Inferior parietal cortex (tissue), 1 donor: ENCODE results near the gene OGFR.

ENCODE experiments used
- DNase-seq: peaks from one replicate; pipeline ENCODE4 v3.0.0-alpha.2; 2016; ENCODE audit errors: extremely low spot score

Gene OGFR

GRCh38 chr20:62804627-62805154 is at the start of gene OGFR:
Gene OGFR, plus strand, starts transcription at chr20:62804835. Its CDS starts 25 bp downstream, at chr20:62804860.
- DNase-seq: no peak

- DNase-seq: no peak
Observed at GRCh38 chr20:62754991-62755356, 49.7 kb upstream of the OGFR start.

GRCh38 chr20:62755817-62756724 is 48.6 kb upstream of the OGFR start:
- DNase-seq: no peak

GRCh38 chr20:62758226-62758912 is 46.3 kb upstream of the OGFR start:
- DNase-seq: no peak

GRCh38 chr20:62759981-62760431 is 44.6 kb upstream of the OGFR start:
- no peak for DNase-seq

GRCh38 chr20:62760471-62760855 is 44.2 kb upstream of the OGFR start:
- no peak for DNase-seq

GRCh38 chr20:62760856-62761758 is 43.5 kb upstream of the OGFR start:
- DNase-seq: no peak

GRCh38 chr20:62761759-62762131 is 42.9 kb upstream of the OGFR start:
- no peak for DNase-seq

- no peak for DNase-seq
Observed at GRCh38 chr20:62762376-62762775, 42.3 kb upstream of the OGFR start.

GRCh38 chr20:62762801-62763368 is 41.8 kb upstream of the OGFR start:
- no peak for DNase-seq

GRCh38 chr20:62763404-62763803 is 41.2 kb upstream of the OGFR start:
- no peak for DNase-seq

GRCh38 chr20:62764156-62764935 is 40.3 kb upstream of the OGFR start:
- no peak for DNase-seq

- DNase-seq: no peak
Observed at GRCh38 chr20:62765021-62765420, 39.6 kb upstream of the OGFR start.

- DNase-seq: no peak
Observed at GRCh38 chr20:62765432-62766070, 39.1 kb upstream of the OGFR start.

- DNase-seq: no peak
Observed at GRCh38 chr20:62766071-62766450, 38.6 kb upstream of the OGFR start.

- DNase-seq: no peak
Observed at GRCh38 chr20:62766716-62767115, 37.9 kb upstream of the OGFR start.

GRCh38 chr20:62768234-62768546 is 36.4 kb upstream of the OGFR start:
- DNase-seq: no peak

GRCh38 chr20:62768551-62769287 is 35.9 kb upstream of the OGFR start:
- no peak for DNase-seq

- DNase-seq: no peak
Observed at GRCh38 chr20:62769346-62770071, 35.1 kb upstream of the OGFR start.
